OCI-LY7 (cell line): ENCODE measurements around the gene TMEM63A.

Experiments used
- CTCF ChIP-seq: fragments of 200-600 bp; sonication (generic); conservative IDR thresholded peaks from 2 replicates; pipeline ENCODE4 v1.5.1; 2014; ENCODE audit warnings: mild to moderate bottlenecking, antibody characterized with exemption, low read length, moderate library complexity, mixed read lengths
- EZH2phosphoT487 ChIP-seq: fragments of 200-600 bp; sonication (generic); IDR thresholded peaks from 2 replicates; pipeline ENCODE4 v1.6.1; 2018; ENCODE audit warnings: low read depth, borderline replicate concordance, mild to moderate bottlenecking, mixed run types, antibody characterized with exemption, low read length, moderate library complexity, mixed read lengths

DNA sequence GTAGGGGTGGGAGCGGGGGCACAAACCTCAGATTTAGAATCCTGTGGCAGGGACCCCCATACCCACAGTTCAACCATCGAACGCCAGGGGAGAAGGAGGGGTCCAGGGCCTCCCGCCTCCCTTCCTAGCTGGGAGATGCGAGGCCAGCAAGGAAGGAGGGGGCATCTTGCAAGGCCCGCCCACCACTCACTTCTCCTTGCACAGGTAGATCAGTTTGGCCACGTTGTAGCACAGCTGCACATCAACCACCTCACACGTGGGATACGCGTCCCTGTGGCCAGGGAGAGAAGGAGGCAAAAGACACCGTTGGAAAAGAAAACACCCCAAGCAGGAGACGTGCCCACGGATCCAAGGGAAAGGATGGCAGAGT is 19.6 kb downstream of the TMEM63A start:
- TF ChIP-seq CTCF (no peak), EZH2phosphoT487 (no peak)
